Activated CD8-positive, alpha-beta memory T cell treated with anti-CD3 and anti-CD28 coated beads for 36 hours (primary cell): Measurements from ENCODE around the gene RNASE4. TPM values are rescaled to one million over a fixed set of nuclear protein-coding genes. Genes with fewer than 3 reads are reported as not detected.
"Not testable (repeated sequence)": the region's sequence is repeated elsewhere in the genome, so short reads cannot be mapped to it uniquely, and the experiment has no call there.

Experiments used
- CTCF ChIA-PET: fragments of 350-600 bp; sonication (Branson Sonifier 250); formaldehyde crosslinking; loops from one replicate; lab custom pipeline; 2021; ENCODE audit warnings: antibody characterized with exemption; lab: Charles Lee
- POLR2A ChIA-PET: fragments of 350-600 bp; sonication (Branson Sonifier 250); formaldehyde crosslinking; loops from one replicate; lab custom pipeline; 2021; ENCODE audit warnings: antibody characterized with exemption; lab: Charles Lee
- total RNA-seq, 2 experiments: library from RNA; stranded (reverse); gene quantifications; one replicate each; pipeline ENCODE4 v1.2.3, GENCODE V29; 2021

RNASE4 gene
- total RNA-seq, 2 experiments from 2014 or later, result 0.10 to 0.57 TPM

GRCh38 chr14:20720741-20721140 lies 36.4 kb downstream of the RNASE4 start:
- POLR2A ChIA-PET, result no interaction called here
- CTCF ChIA-PET, result no interaction called here

GRCh38 chr14:20722016-20722415 lies 37.7 kb downstream of the RNASE4 start:
- ChIA-PET CTCF (no interaction called here), POLR2A (no interaction called here)

GRCh38 chr14:20723488-20723887 lies 39.1 kb downstream of the RNASE4 start:
- CTCF ChIA-PET, result no interaction called here
- POLR2A ChIA-PET, result interaction anchor here (0.7 kb wide), 1 partner anchor 311 kb away, joined by 3 read pairs; no protein-coding TSS in a partner anchor

- CTCF ChIA-PET, POLR2A ChIA-PET: not testable (repeated sequence)
Observed at GRCh38 chr14:20726121-20726520, 41.8 kb downstream of the RNASE4 start.

- ChIA-PET CTCF (no interaction called here), POLR2A (no interaction called here)
Observed at GRCh38 chr14:20726531-20726930, 42.2 kb downstream of the RNASE4 start.

GRCh38 chr14:20730891-20731290 lies 46.5 kb downstream of the RNASE4 start:
- POLR2A ChIA-PET, result no interaction called here
- CTCF ChIA-PET, result interaction anchor here (0.8 to 1.4 kb wide), 2 partner anchors 33 to 127 kb away, joined by 3 read pairs; no protein-coding TSS in a partner anchor

GRCh38 chr14:20732477-20732876 lies 48.1 kb downstream of the RNASE4 start:
- CTCF ChIA-PET, result no interaction called here
- POLR2A ChIA-PET, result no interaction called here

- POLR2A ChIA-PET, result no interaction called here
- CTCF ChIA-PET, result no interaction called here
Observed at GRCh38 chr14:20732979-20733635, 48.7 kb downstream of the RNASE4 start.

- POLR2A ChIA-PET, result no interaction called here
Observed at GRCh38 chr14:20733684-20734429, 49.5 kb downstream of the RNASE4 start.

GRCh38 chr14:20734430-20734806 lies 50.1 kb downstream of the RNASE4 start:
- CTCF ChIA-PET, result no interaction called here

More at GRCh38 chr14:20733684-20734429, 49.5 kb downstream of the RNASE4 start:
- CTCF ChIA-PET, result no interaction called here

GRCh38 chr14:20738292-20738691 lies 53.9 kb downstream of the RNASE4 start:
- CTCF ChIA-PET, result not testable (repeated sequence)

More at GRCh38 chr14:20734430-20734806, 50.1 kb downstream of the RNASE4 start:
- POLR2A ChIA-PET, result no interaction called here

GRCh38 chr14:20742132-20742531 lies 57.8 kb downstream of the RNASE4 start:
- CTCF ChIA-PET, result no interaction called here
- POLR2A ChIA-PET, result no interaction called here

More at GRCh38 chr14:20738292-20738691, 53.9 kb downstream of the RNASE4 start:
- POLR2A ChIA-PET, result not testable (repeated sequence)

- POLR2A ChIA-PET, result no interaction called here
- CTCF ChIA-PET, result no interaction called here
Observed at GRCh38 chr14:20743556-20743955, 59.2 kb downstream of the RNASE4 start.

- ChIA-PET CTCF (interaction anchor here (1.3 kb wide), 1 partner anchor 16 kb away, joined by 3 read pairs; no protein-coding TSS in a partner anchor), POLR2A (no interaction called here)
Observed at GRCh38 chr14:20745571-20746358, 61.4 kb downstream of the RNASE4 start, which contains the start of gene EDDM3A. Gene EDDM3A, plus strand, starts transcription at chr14:20745887. Its CDS starts 1,694 bp downstream, at chr14:20747581.

- POLR2A ChIA-PET, result interaction anchor here (0.6 kb wide), 1 partner anchor 636 kb away, joined by 5 read pairs; no protein-coding TSS in a partner anchor
- CTCF ChIA-PET, result interaction anchor here (1.3 kb wide), 1 partner anchor 17 kb away, joined by 3 read pairs; no protein-coding TSS in a partner anchor
Observed at GRCh38 chr14:20746566-20746965, 62.2 kb downstream of the RNASE4 start.

GRCh38 chr14:20748439-20748838 lies 64.1 kb downstream of the RNASE4 start:
- ChIA-PET CTCF (no interaction called here), POLR2A (no interaction called here)

GRCh38 chr14:20750194-20750593 lies 65.8 kb downstream of the RNASE4 start:
- ChIA-PET CTCF (no interaction called here), POLR2A (no interaction called here)
